Right lobe of liver (tissue), 4 donors: ENCODE data around the gene EPS8L1.

Experiments used
- POLR2A ChIP-seq: fragments of 450-650 bp; IDR thresholded peaks from one replicate; pipeline ENCODE4 v1.6.1; 2017; ENCODE audit warnings: antibody characterized with exemption, mild to moderate bottlenecking
- TF ChIP-seq, protein P1 (sequence below), 4 donors: fragments of 200-600 bp in 3 of 4; fragments of 450-650 bp in 1 of 4; IDR thresholded peaks; one replicate each; pipeline versions ENCODE4 v1.5.1 to v1.8.0; 2016 to 2022; ENCODE audit warnings: antibody characterized with exemption in 4 of 4, mild to moderate bottlenecking in 2 of 4
- donor health status: DM: no; HTN: no; CAD: no.
- donor health status: DM: no; HTN: no; CAD: no.
- donor health status: DM: no; HTN: yes; CAD: no.

DNA sequence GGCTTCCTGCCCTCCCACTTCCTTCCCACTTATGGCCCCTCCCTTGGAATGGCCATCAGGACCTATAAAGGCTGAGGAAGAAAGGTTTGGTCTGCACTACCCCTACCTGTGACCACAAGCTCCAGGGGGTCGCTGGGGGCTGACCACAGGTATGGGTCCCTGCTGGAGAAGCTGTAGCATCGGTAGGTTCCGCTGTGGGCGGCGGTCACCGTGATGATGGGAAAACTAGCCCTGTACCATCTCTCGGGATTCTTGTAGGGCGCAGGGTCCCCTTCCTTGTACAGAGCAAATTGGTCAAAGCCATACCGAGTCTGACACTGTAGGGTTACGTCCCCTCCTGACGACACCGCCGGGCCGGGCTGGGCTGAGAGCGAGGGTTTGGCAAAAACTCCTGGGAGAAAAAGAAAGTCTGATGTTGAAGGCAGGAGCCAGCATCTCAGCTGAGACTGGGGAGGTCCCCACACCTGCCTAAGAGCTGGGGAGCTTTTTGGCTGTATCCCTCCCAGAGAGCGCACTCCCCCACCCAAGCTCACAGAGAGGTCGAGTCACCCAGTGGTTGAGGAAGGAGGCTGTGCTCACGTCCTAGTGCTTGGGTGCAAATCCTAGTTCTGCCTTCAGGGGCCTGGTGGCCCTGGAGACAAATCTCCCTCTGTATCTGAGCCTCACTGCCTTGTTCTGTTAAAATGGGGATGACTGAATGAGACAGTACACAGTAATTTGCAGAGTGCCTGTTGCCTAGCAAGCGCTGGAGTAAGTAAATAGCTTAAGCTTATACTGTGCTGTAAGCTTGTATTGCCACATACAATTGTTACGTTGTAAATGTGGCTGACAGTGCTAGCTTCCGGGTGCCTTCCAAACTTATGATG, 48.0 kb upstream of the EPS8L1 start:
- TF ChIP-seq POLR2A = no peak
- TF ChIP-seq, protein P1, sequence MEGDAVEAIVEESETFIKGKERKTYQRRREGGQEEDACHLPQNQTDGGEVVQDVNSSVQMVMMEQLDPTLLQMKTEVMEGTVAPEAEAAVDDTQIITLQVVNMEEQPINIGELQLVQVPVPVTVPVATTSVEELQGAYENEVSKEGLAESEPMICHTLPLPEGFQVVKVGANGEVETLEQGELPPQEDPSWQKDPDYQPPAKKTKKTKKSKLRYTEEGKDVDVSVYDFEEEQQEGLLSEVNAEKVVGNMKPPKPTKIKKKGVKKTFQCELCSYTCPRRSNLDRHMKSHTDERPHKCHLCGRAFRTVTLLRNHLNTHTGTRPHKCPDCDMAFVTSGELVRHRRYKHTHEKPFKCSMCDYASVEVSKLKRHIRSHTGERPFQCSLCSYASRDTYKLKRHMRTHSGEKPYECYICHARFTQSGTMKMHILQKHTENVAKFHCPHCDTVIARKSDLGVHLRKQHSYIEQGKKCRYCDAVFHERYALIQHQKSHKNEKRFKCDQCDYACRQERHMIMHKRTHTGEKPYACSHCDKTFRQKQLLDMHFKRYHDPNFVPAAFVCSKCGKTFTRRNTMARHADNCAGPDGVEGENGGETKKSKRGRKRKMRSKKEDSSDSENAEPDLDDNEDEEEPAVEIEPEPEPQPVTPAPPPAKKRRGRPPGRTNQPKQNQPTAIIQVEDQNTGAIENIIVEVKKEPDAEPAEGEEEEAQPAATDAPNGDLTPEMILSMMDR (IDR thresholded peaks at IDR 0.05) = no peak
